Ishikawa (cell line): ENCODE results near the gene C17orf107.

Experiments
- CEBPB ChIP-seq: IDR thresholded peaks from 2 replicates; pipeline ENCODE4 v1.6.1; 2012
- EP300 ChIP-seq: IDR thresholded peaks from 2 replicates; pipeline ENCODE4 v1.6.1; 2012; ENCODE audit warnings: borderline replicate concordance
- FOXM1 ChIP-seq: IDR thresholded peaks from 2 replicates; pipeline ENCODE4 v1.6.1; 2012; ENCODE audit warnings: low read depth, borderline replicate concordance
- NFIC ChIP-seq: IDR thresholded peaks from 2 replicates; pipeline ENCODE4 v1.6.1; 2012
- RAD21 ChIP-seq: IDR thresholded peaks from 2 replicates; pipeline ENCODE4 v1.6.1; 2012; ENCODE audit warnings: low read depth
- TAF1 ChIP-seq: IDR thresholded peaks from 2 replicates; pipeline ENCODE4 v1.6.1; 2012; ENCODE audit warnings: low read depth, mild to moderate bottlenecking
- YY1 ChIP-seq: IDR thresholded peaks from 2 replicates; pipeline ENCODE4 v1.6.1; 2012; ENCODE audit warnings: low read depth
- ZBTB7A ChIP-seq: IDR thresholded peaks from 2 replicates; pipeline ENCODE4 v1.6.1; 2012; ENCODE audit warnings: low read depth
- TF ChIP-seq, protein P1 (sequence below): IDR thresholded peaks from 2 replicates; pipeline ENCODE4 v1.6.1; 2012; ENCODE audit warnings: low read depth, mild to moderate bottlenecking
- TF ChIP-seq, protein P2 (sequence below): IDR thresholded peaks from 2 replicates; pipeline ENCODE4 v1.6.1; 2012

- no peak for TF ChIP-seq NFIC
- TF ChIP-seq, protein P1, sequence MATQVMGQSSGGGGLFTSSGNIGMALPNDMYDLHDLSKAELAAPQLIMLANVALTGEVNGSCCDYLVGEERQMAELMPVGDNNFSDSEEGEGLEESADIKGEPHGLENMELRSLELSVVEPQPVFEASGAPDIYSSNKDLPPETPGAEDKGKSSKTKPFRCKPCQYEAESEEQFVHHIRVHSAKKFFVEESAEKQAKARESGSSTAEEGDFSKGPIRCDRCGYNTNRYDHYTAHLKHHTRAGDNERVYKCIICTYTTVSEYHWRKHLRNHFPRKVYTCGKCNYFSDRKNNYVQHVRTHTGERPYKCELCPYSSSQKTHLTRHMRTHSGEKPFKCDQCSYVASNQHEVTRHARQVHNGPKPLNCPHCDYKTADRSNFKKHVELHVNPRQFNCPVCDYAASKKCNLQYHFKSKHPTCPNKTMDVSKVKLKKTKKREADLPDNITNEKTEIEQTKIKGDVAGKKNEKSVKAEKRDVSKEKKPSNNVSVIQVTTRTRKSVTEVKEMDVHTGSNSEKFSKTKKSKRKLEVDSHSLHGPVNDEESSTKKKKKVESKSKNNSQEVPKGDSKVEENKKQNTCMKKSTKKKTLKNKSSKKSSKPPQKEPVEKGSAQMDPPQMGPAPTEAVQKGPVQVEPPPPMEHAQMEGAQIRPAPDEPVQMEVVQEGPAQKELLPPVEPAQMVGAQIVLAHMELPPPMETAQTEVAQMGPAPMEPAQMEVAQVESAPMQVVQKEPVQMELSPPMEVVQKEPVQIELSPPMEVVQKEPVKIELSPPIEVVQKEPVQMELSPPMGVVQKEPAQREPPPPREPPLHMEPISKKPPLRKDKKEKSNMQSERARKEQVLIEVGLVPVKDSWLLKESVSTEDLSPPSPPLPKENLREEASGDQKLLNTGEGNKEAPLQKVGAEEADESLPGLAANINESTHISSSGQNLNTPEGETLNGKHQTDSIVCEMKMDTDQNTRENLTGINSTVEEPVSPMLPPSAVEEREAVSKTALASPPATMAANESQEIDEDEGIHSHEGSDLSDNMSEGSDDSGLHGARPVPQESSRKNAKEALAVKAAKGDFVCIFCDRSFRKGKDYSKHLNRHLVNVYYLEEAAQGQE: no peak
- no peak for TF ChIP-seq EP300
- no peak for TF ChIP-seq CEBPB
- TF ChIP-seq YY1: no peak
- TF ChIP-seq, protein P2, sequence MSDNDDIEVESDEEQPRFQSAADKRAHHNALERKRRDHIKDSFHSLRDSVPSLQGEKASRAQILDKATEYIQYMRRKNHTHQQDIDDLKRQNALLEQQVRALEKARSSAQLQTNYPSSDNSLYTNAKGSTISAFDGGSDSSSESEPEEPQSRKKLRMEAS: no peak
- TF ChIP-seq ZBTB7A: no peak
- no peak for TF ChIP-seq FOXM1
- no peak for TF ChIP-seq RAD21
- no peak for TF ChIP-seq TAF1
Observed at GRCh38 chr17:4946312-4946976, 47.1 kb downstream of the C17orf107 start.
